GM23248 (cell line): ENCODE results near the gene UBE2N. TPM values are rescaled to one million over a fixed set of nuclear protein-coding genes. Genes with fewer than 3 reads are reported as not detected.

Experiments used
- DNase-seq: peaks from one replicate; pipeline ENCODE4 v3.0.0-alpha.2; 2015
- H2AFZ ChIP-seq: fragments of 200-600 bp; sonication (generic); 2 replicates; pipeline ENCODE4 v1.6.1; 2016; ENCODE audit warnings: antibody characterized with exemption
- H3F3A ChIP-seq: fragments of 200-600 bp; sonication (generic); 2 replicates; pipeline ENCODE4 v1.6.1; 2016; ENCODE audit warnings: mild to moderate bottlenecking, antibody characterized with exemption, mixed run types; ENCODE audit not compliant: insufficient read depth
- H3K27ac ChIP-seq: fragments of 200-600 bp; sonication (generic); 2 replicates; pipeline ENCODE4 v1.5.1; 2016; ENCODE audit warnings: mild to moderate bottlenecking
- H3K27me3 ChIP-seq: fragments of 200-600 bp; sonication (generic); replicated peaks from 2 replicates; pipeline ENCODE4 v1.6.1; 2016; ENCODE audit warnings: mild to moderate bottlenecking; ENCODE audit not compliant: insufficient read depth
- H3K36me3 ChIP-seq: fragments of 200-600 bp; sonication (generic); 2 replicates; pipeline ENCODE4 v1.6.1; 2016; ENCODE audit warnings: low read depth, mild to moderate bottlenecking
- H3K4me1 ChIP-seq: fragments of 200-600 bp; sonication (generic); 2 replicates; pipeline ENCODE4 v1.6.1; 2016; ENCODE audit warnings: mild to moderate bottlenecking; ENCODE audit not compliant: insufficient read depth
- H3K4me2 ChIP-seq: fragments of 200-600 bp; sonication (generic); one replicate; pipeline ENCODE4 v1.6.1; 2016; ENCODE audit warnings: mild to moderate bottlenecking; ENCODE audit not compliant: unreplicated experiment
- H3K4me3 ChIP-seq: fragments of 200-600 bp; sonication (generic); 2 replicates; pipeline ENCODE4 v1.5.1; 2016; ENCODE audit warnings: mild to moderate bottlenecking
- H3K79me2 ChIP-seq: fragments of 200-600 bp; sonication (generic); 2 replicates; pipeline ENCODE4 v1.6.1; 2016; ENCODE audit warnings: mild to moderate bottlenecking; ENCODE audit not compliant: insufficient read depth
- H3K9ac ChIP-seq: fragments of 200-600 bp; sonication (generic); 2 replicates; pipeline ENCODE4 v1.6.1; 2016; ENCODE audit warnings: mild to moderate bottlenecking
- H3K9me2 ChIP-seq: fragments of 200-600 bp; sonication (generic); 2 replicates; pipeline ENCODE4 v1.6.1; 2016; ENCODE audit warnings: mixed run types, mild to moderate bottlenecking, moderate library complexity; ENCODE audit not compliant: insufficient read depth
- H3K9me3 ChIP-seq: fragments of 200-600 bp; sonication (generic); one replicate; pipeline ENCODE4 v1.6.1; 2017; ENCODE audit warnings: low read depth
- H4K20me1 ChIP-seq: fragments of 200-600 bp; sonication (generic); 2 replicates; pipeline ENCODE4 v1.6.0; 2016; ENCODE audit not compliant: insufficient read depth
- EZH2 ChIP-seq: fragments of 200-600 bp; sonication (generic); IDR thresholded peaks from 2 replicates; pipeline ENCODE4 v1.6.1; 2018; ENCODE audit warnings: antibody characterized with exemption, mild to moderate bottlenecking; ENCODE audit not compliant: insufficient read depth, poor library complexity, severe bottlenecking
- EZH2phosphoT487 ChIP-seq: fragments of 200-600 bp; sonication (generic); IDR thresholded peaks from 2 replicates; pipeline ENCODE4 v1.6.1; 2018; ENCODE audit warnings: antibody characterized with exemption, moderate library complexity, mild to moderate bottlenecking, low read depth; ENCODE audit not compliant: insufficient read depth
- WGBS, 2 experiments: methylation state at CpG; one replicate each; pipeline ENCODE4 v1.1.6; 2015 to 2017; ENCODE audit warnings: low lambda C conversion rate in 2 of 2, low coverage in 1 of 2; ENCODE audit errors: missing lambda C conversion rate in 2 of 2; 5-methylcytosine and 5-hydroxymethylcytosine counted together
- in situ Hi-C: fragments of 300-500 bp; cut with MboI; formaldehyde crosslinking; loops from 2 replicates; pipeline ENCODE4 v1.15.0; 2020
- polyA plus RNA-seq: library from polyadenylated mRNA; unstranded; fragments of >200 nt; fragmentation: Nextera tagmentation; extraction: Ambion mirVana; gene quantifications from 2 replicates; pipeline ENCODE4 v1.2.1, GENCODE V29; 2016
- total RNA-seq: library from RNA; depleted of rRNA; stranded (reverse); fragments of >200 nt; shearing (Covaris generic); gene quantifications from 2 replicates; pipeline ENCODE4 v1.2.3, GENCODE V29; 2014

Gene UBE2N
- total and polyA plus RNA-seq, 2 experiments from 2014 or later = 104 to 175 TPM

DNA sequence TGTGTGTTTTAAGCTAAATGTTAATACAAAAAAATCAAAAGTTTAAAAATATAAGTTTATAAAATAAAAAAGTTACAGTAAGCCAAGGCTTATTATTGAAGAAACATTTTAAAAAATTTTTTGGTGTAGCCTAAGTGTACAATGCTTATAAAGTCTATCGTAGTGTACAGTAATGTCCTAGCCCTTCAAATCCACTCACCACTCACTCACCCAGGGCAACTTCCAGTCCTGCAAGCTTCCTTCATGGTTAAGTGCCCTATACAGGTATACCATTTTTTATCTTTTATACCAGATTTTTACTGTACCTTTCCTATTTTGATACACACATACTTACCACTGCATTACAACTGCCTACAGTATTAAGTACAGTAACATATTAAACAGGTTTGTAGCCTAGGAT, 11.9 kb downstream of the UBE2N start:
- Histone ChIP-seq H4K20me1 (peaks cover 14% of the 10 kb centered on the region; the same call in 1 of the 2 replicates), H3K9me3 (no peaks in the 10 kb centered on the region), H3K4me1 (peaks cover 45% of the 10 kb centered on the region), H3K9me2 (no peaks in the 10 kb centered on the region), H3K4me3 (no peak overlapping the region), H3F3A (peaks cover 16% of the 10 kb centered on the region), H3K9ac (no peak overlapping the region), H3K27ac (no peak overlapping the region), H3K27me3 (no peaks in the 10 kb centered on the region), H2AFZ (no peak overlapping the region), H3K4me2 (no peak overlapping the region), H3K36me3 (no peaks in the 10 kb centered on the region), H3K79me2 (peaks cover 100% of the 10 kb centered on the region)
- no peak for DNase-seq
- in situ Hi-C loops = no loop called here
- TF ChIP-seq EZH2phosphoT487 (no peak), EZH2 (no peak)
- WGBS, 2 experiments = 56% methylated on average over 1 of the region's 1 CpG

DNA sequence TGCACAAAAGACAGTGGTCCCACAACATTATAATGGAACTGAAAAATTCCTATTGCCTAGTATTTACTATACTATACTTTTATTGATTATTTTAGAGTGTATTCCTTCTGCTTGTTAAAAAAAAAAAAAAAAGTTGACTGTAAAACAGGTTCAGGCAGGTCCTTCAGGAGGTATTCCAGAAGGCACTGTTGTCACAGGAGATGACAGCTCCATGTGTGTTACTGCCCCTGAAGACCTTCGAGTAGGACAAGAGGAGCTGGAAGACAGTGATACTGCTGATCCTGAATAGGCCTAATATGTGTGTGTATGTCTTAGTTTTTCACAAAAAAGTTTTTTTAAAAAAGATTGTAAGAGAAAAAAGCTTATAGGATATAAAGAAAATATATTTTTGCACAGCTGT, 12.3 kb downstream of the UBE2N start:
- in situ Hi-C loops = no loop called here
- DNase-seq = no peak
- Histone ChIP-seq H3K4me1 (peaks cover 43% of the 10 kb centered on the region), H3K36me3 (no peaks in the 10 kb centered on the region), H4K20me1 (peaks cover 15% of the 10 kb centered on the region; the same call in 1 of the 2 replicates), H3K79me2 (peaks cover 100% of the 10 kb centered on the region), H2AFZ (no peak overlapping the region), H3K27ac (no peak overlapping the region), H3K27me3 (no peaks in the 10 kb centered on the region), H3K4me2 (no peak overlapping the region), H3K9me3 (no peaks in the 10 kb centered on the region), H3K9ac (no peak overlapping the region), H3K4me3 (no peak overlapping the region), H3F3A (peaks cover 16% of the 10 kb centered on the region), H3K9me2 (no peaks in the 10 kb centered on the region)
- WGBS, 2 experiments = 3 to 11% methylated on average over 1 of the region's 1 CpG
- no peak for TF ChIP-seq EZH2
- no peak for TF ChIP-seq EZH2phosphoT487

DNA sequence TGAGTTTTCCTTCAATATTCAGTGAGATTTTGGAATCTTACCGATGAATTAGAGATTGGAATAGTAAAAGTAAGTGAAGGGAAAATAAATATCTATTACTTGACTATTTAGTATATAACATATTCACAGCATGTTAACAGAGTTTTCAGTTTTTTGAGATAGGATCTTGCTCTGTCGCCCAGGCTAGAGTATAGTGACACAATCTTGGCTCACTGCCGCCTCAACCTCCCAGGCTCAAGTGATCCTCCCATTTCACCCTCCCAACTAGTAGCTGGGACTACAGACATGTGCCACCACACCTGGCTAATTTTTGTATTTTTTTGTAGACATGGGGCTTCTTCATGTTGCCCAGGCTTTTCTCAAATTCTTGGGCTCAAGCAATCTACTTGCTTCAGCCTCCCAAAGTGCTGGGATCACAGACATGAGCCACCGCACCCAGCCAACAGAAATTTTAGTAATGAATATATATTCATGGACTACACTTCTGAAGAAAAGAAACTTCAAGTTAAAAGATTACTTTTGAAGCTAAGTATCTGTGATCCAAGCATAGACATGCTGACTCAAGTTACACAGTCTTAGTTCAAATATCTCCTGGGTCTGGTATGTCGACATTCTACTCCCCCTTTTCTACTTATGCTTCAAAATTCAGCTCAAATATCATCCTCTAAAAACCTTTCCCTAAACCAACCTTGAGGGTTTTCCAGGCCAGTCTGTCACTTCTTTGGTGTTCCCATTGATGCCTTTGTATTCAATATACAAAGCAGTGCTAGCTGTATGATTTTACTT, 13.8 kb downstream of the UBE2N start:
- 49 to 59% methylated on average over 5 of the region's 5 CpGs for WGBS, 2 experiments
- H3K9me2 ChIP-seq = no peaks in the 10 kb centered on the region
- H3K27me3 ChIP-seq = no peaks in the 10 kb centered on the region
- no peak overlapping the region for H2AFZ ChIP-seq
- no peak overlapping the region for H3K4me3 ChIP-seq
- H3K4me1 ChIP-seq = peaks cover 54% of the 10 kb centered on the region
- H3K9ac ChIP-seq = 0 out of 2 replicates have a peak overlapping the region, but pooled peaks have one; percentile 14
- peaks cover 16% of the 10 kb centered on the region for H3F3A ChIP-seq
- H3K9me3 ChIP-seq = no peaks in the 10 kb centered on the region
- H3K27ac ChIP-seq = peak overlapping the region; percentile 41
- no peaks in the 10 kb centered on the region for H3K36me3 ChIP-seq
- H4K20me1 ChIP-seq = peaks cover 19% of the 10 kb centered on the region; the same call in 1 of the 2 replicates
- in situ Hi-C loops = no loop called here
- no peak for TF ChIP-seq EZH2phosphoT487
- no peak for TF ChIP-seq EZH2
- peak overlapping the region; percentile 46 for H3K4me2 ChIP-seq
- peak; percentile 56 for DNase-seq
- peaks cover 100% of the 10 kb centered on the region for H3K79me2 ChIP-seq

DNA sequence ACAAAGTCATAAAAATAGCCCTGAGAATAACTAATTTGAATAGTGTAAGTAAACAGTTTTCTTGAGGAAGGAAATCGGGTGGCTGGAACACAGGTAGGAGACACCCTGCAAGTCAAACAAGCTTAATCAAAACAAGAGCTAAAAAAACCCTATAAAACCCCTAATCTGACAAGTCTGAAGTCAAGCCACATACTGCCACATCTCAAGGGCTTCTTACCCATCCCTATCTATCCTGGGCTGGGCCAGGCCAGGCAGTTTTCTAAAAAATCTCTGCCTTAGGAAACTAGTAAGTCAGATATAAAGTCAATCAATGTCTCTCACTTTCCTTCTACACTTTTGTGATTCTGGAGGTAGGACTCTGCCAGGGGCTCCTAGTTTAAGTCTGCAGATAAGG, 15.3 kb downstream of the UBE2N start:
- no peak for DNase-seq
- Histone ChIP-seq H3K9ac (no peak overlapping the region), H3F3A (peaks cover 16% of the 10 kb centered on the region), H3K4me3 (no peak overlapping the region), H3K4me2 (no peak overlapping the region), H3K79me2 (peaks cover 100% of the 10 kb centered on the region), H4K20me1 (peaks cover 22% of the 10 kb centered on the region; the same call in 1 of the 2 replicates), H3K27ac (no peak overlapping the region), H3K9me2 (no peaks in the 10 kb centered on the region), H2AFZ (no peak overlapping the region), H3K36me3 (no peaks in the 10 kb centered on the region), H3K9me3 (no peaks in the 10 kb centered on the region), H3K4me1 (peaks cover 62% of the 10 kb centered on the region), H3K27me3 (no peaks in the 10 kb centered on the region)
- 44 to 54% methylated on average over 1 of the region's 1 CpG for whole genome bisulfite sequencing, 2 experiments
- TF ChIP-seq EZH2phosphoT487 = no peak
- TF ChIP-seq EZH2 = no peak
- in situ Hi-C loops = no loop called here
